NCI-H128 (cell line): Measurements from ENCODE around the gene LPIN1.
"Not testable (repeated sequence)": the region's sequence is repeated elsewhere in the genome, so short reads cannot be mapped to it uniquely, and the experiment has no call there.

Source experiments
- DNase-seq: peaks from one replicate; lab custom pipeline; 2025; ENCODE audit not compliant: unreplicated experiment; lab: John Stamatoyannopoulos, UW

The LPIN1 gene

DNA sequence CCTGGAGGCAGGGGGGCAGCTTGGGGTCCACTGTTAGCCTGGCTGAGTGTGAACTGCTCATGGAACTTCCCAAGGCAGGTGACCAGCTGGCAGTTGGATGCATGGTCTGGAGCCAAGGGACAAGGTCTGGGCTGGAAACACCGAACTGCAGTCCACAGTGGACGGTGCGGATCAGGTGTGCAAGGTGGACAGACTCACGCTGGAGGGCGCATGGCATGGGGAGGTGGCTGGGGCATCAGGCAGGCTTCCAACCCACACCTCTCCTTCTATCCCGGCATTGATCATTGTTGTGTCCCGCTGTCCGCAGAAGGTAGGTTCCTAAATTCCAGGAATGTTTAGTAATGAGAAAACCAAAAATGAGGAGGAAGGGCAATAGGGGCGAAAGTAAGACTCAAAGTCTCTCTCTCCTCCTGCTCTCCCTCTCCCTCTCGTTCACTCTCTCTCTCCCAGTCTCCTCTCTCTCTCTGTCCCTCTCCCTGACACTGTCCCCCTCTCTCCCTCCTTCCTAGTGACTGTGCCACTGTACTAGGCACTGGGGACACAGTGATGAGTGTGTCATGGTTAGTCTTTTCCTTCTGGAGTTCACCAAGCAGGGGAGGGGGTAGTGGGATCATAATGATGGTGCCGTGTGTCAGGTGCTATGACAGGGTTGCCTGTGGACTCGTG is 30.3 kb upstream of the LPIN1 start:
- DNase-seq, result no peak

DNA sequence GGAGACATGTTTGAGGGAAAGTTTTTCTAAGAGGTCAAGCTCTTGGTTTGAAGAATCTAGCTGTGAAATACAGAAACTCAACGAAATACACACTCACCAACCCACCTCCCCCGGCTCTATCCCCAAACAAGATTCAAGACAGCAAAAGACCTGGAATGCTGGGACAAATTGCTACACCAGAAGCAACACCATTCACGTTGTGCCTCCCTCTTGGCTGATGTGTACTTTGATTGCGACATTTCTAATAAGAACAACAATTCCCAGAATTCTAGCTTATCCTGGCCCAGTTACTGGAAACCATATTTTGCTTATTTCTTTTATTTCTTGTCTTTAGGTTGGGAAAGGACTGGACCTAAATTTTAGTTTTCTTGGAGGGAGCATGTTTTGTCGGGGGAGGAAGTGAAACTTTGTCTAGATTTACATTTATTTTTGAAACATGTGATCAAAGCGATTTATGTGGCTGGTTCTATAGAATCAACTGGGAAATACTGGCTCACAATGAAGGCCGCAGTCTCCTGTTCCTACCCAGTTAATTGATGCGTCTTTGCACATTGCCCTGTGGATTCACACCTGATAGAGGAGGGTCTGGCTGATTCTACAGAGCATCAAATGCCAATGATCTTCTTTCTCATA is 29.6 kb upstream of the LPIN1 start:
- DNase-seq, result no peak

DNA sequence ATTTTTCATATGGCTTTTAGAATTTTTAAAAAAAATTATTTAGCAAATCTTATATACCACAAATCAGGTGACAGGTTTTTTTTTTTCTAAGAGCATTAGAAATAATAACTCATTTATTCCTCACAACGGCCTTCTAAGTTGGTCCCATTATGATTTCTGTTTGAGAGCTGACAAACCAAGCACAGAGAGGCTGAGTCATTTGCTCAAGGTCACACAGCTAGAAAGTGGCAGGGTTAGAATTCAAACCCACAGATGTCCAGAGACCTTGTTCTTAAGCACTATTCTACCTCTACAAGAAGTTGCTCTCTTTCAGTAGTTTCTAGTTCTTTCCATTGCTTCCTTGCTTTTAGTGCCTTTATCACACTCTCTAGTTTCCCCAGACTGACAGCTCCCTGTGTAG is 28.8 kb upstream of the LPIN1 start:
- DNase-seq, result no peak

- no peak for DNase-seq
Observed at GRCh38 chr2:11718606-11719005, 27.8 kb upstream of the LPIN1 start.

GRCh38 chr2:11719230-11719977 is 27.0 kb upstream of the LPIN1 start:
- no peak for DNase-seq

DNA sequence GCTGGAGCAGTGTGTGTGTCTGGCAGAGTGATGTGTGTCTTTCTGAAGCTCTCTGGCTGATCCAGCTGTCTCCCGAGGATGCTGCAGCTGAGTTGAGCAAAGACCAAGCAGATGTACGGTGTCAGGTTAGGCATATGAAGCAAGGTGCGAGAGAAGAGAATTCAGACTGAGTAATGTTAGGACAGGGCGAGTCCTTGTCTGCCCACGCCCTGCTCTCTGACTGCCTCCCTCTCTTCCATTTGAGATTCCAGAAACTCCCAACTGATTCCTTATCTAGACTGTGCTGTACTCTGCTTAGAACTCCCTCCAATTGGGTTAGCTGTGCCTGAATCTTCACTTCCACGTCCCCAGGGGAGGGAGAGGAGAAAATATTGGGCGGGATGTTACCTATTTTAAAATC is 25.7 kb upstream of the LPIN1 start:
- no peak for DNase-seq

GRCh38 chr2:11722292-11723060 is 24.0 kb upstream of the LPIN1 start:
- DNase-seq, result no peak

GRCh38 chr2:11723061-11723371 is 23.4 kb upstream of the LPIN1 start:
- no peak for DNase-seq

- DNase-seq, result no peak
Observed at GRCh38 chr2:11724151-11724550, 22.3 kb upstream of the LPIN1 start.

- no peak for DNase-seq
Observed at GRCh38 chr2:11726384-11726783, 20.0 kb upstream of the LPIN1 start.

- no peak for DNase-seq
Observed at GRCh38 chr2:11729362-11730212, 16.8 kb upstream of the LPIN1 start.

DNA sequence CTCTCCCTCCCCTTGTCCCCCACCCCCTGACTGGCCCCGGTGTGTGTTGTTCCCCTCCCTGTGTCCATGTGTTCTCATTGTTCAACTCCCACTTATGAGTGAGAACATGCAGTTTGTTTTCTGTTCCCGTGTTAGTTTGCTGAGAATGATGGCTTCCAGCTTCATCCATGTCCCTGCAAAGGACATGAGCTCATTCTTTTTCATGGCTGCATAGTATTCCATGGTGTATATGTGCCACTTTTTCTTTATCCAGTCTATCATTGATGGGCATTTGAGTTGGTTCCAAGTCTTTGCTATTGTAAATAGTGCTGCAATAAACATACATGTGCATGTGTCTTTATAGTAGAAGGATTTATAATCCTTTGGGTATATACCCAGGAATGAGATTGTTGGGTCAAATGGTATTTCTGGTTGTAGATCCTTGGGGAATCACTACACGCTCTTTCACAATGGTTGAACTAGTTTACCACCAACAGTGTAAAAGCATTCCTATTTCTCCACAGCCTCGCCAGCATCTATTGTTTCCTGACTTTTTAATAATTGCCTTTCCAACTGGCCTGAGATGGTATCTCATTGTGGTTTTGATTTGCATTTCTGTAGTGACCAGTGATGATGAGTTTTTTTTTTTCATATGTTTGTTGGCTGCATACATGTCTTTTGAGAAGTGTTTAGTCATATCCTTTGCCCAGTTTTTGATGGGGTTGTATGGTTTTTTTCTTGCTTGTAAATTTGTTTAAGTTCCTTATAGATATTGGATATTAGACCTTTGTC is 15.0 kb upstream of the LPIN1 start:
- not testable (repeated sequence) for DNase-seq

GRCh38 chr2:11732587-11732986 is 13.8 kb upstream of the LPIN1 start:
- no peak for DNase-seq

DNA sequence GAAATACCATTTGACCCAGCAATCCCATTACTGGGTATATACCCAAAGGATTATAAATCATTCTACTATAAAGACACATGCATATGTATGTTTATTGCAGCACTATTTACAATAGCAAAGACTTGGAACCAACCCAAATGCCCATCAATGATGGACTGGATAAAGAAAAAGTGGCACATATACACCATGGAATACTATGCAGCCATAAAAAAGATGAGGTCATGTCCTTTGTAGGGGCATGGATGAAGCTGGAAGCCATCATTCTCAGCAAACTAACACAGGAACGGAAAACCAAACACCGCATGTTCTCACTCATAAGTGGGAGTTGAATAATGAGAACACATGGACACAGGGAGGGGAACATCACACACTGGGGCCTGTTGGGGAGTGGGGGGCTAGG is 8.6 kb upstream of the LPIN1 start:
- DNase-seq, result not testable (repeated sequence)

GRCh38 chr2:11738589-11739436 is 7.6 kb upstream of the LPIN1 start:
- no peak for DNase-seq

- no peak for DNase-seq
Observed at GRCh38 chr2:11740723-11741122, 5.7 kb upstream of the LPIN1 start.

GRCh38 chr2:11742317-11742701 is 4.1 kb upstream of the LPIN1 start:
- no peak for DNase-seq

DNA sequence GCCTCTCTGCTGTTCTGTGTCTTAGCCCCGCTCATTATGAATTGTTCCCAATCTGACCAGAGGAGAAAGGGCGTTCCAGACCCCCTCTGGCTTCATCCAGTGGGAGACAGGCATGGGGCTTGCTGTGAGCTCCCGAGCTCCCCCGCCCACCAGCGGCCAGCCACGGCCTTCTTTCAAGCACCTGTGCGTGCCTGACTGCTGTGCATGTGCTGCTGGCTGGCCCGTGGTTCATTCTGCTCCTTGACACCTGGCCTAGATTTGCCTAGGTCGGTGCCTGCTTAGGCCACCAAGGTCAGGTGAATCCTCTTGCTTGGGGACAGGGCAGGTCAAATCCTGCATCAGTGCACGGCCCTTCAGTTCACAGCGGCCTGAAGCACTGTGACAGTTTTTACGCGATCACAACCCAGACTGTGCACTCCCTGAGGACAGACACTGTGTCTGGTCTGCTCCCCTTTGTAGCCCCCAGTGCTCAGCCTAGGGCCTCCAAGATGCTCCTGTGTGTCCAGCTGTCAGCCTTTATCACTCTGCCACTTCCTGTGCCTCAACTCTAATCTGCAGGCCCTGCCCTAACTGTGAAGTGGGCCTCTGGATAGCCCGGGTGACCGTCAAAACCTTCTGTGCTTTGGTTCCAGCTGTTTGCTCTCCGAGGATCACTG is 3.6 kb upstream of the LPIN1 start:
- DNase-seq, result no peak

DNA sequence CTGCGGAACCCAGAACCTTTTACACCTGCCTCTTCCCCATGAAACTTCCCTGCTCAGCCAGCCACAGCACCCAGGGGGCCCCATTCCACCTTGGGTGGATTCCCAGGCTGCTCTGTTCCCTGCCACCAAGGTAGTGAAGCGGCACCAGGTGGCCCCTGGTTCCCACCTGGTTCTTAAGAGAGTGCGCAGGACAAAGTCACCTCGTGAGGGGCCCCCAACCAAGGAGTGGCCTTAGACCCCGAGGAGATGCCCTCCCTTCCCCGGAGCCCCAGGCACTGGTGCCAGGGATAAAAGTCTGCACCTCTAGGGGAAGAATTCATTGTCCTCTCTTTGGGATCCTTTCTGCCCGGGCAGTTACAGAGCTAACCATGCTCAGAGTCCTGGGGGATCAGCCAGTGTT is 3.1 kb upstream of the LPIN1 start:
- no peak for DNase-seq
